OCI-LY3 (cell line): ENCODE results near the gene ANKRD9.

Source experiments
- EZH2phosphoT487 ChIP-seq: fragments of 200-600 bp; shearing (Covaris generic); IDR thresholded peaks from 2 replicates; pipeline ENCODE4 v1.6.1; 2018; ENCODE audit warnings: antibody characterized with exemption, mixed run types, low read depth
- TF ChIP-seq, protein P1 (sequence below): fragments of 200-600, 300-600 bp; sonication (generic); IDR thresholded peaks from 2 replicates; pipeline ENCODE4 v1.5.1; 2014; ENCODE audit warnings: antibody characterized with exemption, low read length, low read depth

DNA sequence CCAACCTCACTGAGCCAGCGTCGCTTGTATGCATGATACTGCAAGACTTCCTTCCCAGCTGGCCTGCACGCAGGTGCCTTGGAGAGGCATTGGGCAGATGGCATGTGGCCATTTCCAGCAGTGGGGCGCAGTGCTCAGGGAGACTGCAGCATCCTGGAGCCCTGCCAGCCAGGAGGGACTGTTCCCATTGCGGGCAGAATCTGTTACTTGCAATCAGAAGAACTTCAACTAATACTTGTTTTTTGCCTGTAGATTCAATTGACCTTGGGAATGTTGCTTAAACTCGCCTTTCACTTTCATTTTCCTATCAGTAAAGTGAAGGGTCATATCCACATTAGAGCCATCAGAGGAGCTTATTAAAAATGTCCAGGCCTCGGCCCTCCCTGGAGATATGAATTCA lies 29.8 kb downstream of the ANKRD9 start:
- TF ChIP-seq, protein P1, sequence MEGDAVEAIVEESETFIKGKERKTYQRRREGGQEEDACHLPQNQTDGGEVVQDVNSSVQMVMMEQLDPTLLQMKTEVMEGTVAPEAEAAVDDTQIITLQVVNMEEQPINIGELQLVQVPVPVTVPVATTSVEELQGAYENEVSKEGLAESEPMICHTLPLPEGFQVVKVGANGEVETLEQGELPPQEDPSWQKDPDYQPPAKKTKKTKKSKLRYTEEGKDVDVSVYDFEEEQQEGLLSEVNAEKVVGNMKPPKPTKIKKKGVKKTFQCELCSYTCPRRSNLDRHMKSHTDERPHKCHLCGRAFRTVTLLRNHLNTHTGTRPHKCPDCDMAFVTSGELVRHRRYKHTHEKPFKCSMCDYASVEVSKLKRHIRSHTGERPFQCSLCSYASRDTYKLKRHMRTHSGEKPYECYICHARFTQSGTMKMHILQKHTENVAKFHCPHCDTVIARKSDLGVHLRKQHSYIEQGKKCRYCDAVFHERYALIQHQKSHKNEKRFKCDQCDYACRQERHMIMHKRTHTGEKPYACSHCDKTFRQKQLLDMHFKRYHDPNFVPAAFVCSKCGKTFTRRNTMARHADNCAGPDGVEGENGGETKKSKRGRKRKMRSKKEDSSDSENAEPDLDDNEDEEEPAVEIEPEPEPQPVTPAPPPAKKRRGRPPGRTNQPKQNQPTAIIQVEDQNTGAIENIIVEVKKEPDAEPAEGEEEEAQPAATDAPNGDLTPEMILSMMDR = no peak
- no peak for TF ChIP-seq EZH2phosphoT487
